OCI-LY1 (cell line): ENCODE data around the gene FLVCR2.

ENCODE experiments used
- H2AFZ ChIP-seq: fragments of 200-600 bp; sonication (generic), shearing (Covaris generic); 2 replicates; pipeline ENCODE4 v1.6.0; 2014; ENCODE audit warnings: antibody characterized with exemption, mild to moderate bottlenecking, low read length
- H3F3A ChIP-seq: fragments of 200-600 bp; sonication (generic), shearing (Covaris generic); 2 replicates; pipeline ENCODE4 v1.6.0; 2014; ENCODE audit warnings: mild to moderate bottlenecking, antibody characterized with exemption, low read length, moderate library complexity; ENCODE audit not compliant: insufficient read depth
- H3K27ac ChIP-seq: fragments of 200-600 bp; sonication (generic); 2 replicates; pipeline ENCODE4 v1.5.1; 2014; ENCODE audit warnings: low read length, mixed run types, mild to moderate bottlenecking, low read depth; ENCODE audit not compliant: poor library complexity, severe bottlenecking
- H3K27me3 ChIP-seq: fragments of 200-600 bp; sonication (generic); 2 replicates; pipeline ENCODE4 v1.6.0; 2014; ENCODE audit warnings: antibody characterized with exemption, mild to moderate bottlenecking, low read length, moderate library complexity; ENCODE audit not compliant: insufficient read depth
- H3K36me3 ChIP-seq: fragments of 200-600 bp; sonication (generic); 2 replicates; pipeline ENCODE4 v1.6.1; 2014; ENCODE audit warnings: mild to moderate bottlenecking, antibody characterized with exemption, low read length, moderate library complexity, mixed read lengths; ENCODE audit not compliant: insufficient read depth
- H3K4me1 ChIP-seq: fragments of 200-600 bp; sonication (generic); 2 replicates; pipeline ENCODE4 v1.5.1; 2014; ENCODE audit warnings: mild to moderate bottlenecking, low read length, moderate library complexity; ENCODE audit not compliant: insufficient read depth, severe bottlenecking
- H3K4me2 ChIP-seq: fragments of 200-600 bp; sonication (generic), shearing (Covaris generic); 2 replicates; pipeline ENCODE4 v1.6.1; 2014; ENCODE audit warnings: low read length
- H3K4me3 ChIP-seq: fragments of 200-600 bp; sonication (generic); 2 replicates; pipeline ENCODE4 v1.5.1; 2014; ENCODE audit warnings: low read length, low read depth, mild to moderate bottlenecking, mixed read lengths; ENCODE audit not compliant: poor library complexity, severe bottlenecking
- H3K79me2 ChIP-seq: fragments of 200-600 bp; shearing (Covaris generic); 2 replicates; pipeline ENCODE4 v1.6.1; 2016; ENCODE audit warnings: mixed run types, low read length, mixed read lengths; ENCODE audit not compliant: insufficient read depth
- H3K9ac ChIP-seq: fragments of 200-600 bp; sonication (generic), shearing (Covaris generic); 2 replicates; pipeline ENCODE4 v1.6.1; 2014; ENCODE audit warnings: mild to moderate bottlenecking, low read length, mixed read lengths
- H3K9me2 ChIP-seq: fragments of 200-600 bp; sonication (generic), shearing (Covaris generic); 2 replicates; pipeline ENCODE4 v1.6.1; 2014; ENCODE audit warnings: low read depth, mild to moderate bottlenecking, low read length, mixed read lengths
- H3K9me3 ChIP-seq: fragments of 200-600 bp; shearing (Covaris generic); 2 replicates; pipeline ENCODE4 v1.6.1; 2014; ENCODE audit warnings: low read length, mixed read lengths
- H4K20me1 ChIP-seq: fragments of 200-600 bp; sonication (generic), shearing (Covaris generic); 2 replicates; pipeline ENCODE4 v1.6.0; 2016; ENCODE audit warnings: mild to moderate bottlenecking, low read length; ENCODE audit not compliant: insufficient read depth
- EZH2 ChIP-seq: fragments of 200-600 bp; sonication (generic), shearing (Covaris generic); IDR thresholded peaks from 2 replicates; pipeline ENCODE4 v1.8.0; 2017; ENCODE audit warnings: borderline replicate concordance, mixed run types, mild to moderate bottlenecking, antibody characterized with exemption, low read length, moderate library complexity, mixed read lengths
- TF ChIP-seq, protein P1 (sequence below): fragments of 200-600 bp; sonication (generic), shearing (Covaris generic); IDR thresholded peaks from 2 replicates; pipeline ENCODE4 v1.5.1; 2017; ENCODE audit warnings: mild to moderate bottlenecking, antibody characterized with exemption, low read length, moderate library complexity, mixed read lengths

FLVCR2 gene

DNA sequence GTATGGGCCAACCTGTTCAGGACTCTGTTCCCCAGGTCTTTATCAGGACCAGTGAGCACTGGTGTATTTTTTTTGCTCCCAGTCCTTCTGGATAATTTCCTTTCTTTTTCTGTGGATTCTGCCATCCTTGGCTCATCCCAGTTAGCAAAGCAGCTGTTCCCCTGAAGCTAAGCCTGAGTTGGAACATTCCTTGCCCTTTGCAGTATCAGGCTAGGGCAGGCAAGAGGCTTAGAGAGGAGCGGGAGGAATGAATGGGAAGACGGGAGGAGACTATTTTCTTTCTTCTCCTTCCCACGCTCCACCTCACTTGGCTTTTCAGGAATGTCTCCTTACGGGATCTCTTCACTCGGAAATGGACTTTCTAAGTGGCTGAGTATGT lies 53.0 kb downstream of the FLVCR2 start:
- Histone ChIP-seq H3K36me3 (no peaks in the 10 kb centered on the region), H3K79me2 (no peaks in the 10 kb centered on the region), H3K4me2 (no peak overlapping the region), H3K27ac (no peak overlapping the region), H3K9me2 (no peaks in the 10 kb centered on the region), H3K9me3 (no peaks in the 10 kb centered on the region), H3K27me3 (peaks cover 12% of the 10 kb centered on the region), H2AFZ (no peak overlapping the region), H3K9ac (no peak overlapping the region), H3F3A (no peaks in the 10 kb centered on the region), H3K4me3 (no peak overlapping the region), H3K4me1 (no peaks in the 10 kb centered on the region), H4K20me1 (no peaks in the 10 kb centered on the region)
- no peak for TF ChIP-seq EZH2
- TF ChIP-seq, protein P1, sequence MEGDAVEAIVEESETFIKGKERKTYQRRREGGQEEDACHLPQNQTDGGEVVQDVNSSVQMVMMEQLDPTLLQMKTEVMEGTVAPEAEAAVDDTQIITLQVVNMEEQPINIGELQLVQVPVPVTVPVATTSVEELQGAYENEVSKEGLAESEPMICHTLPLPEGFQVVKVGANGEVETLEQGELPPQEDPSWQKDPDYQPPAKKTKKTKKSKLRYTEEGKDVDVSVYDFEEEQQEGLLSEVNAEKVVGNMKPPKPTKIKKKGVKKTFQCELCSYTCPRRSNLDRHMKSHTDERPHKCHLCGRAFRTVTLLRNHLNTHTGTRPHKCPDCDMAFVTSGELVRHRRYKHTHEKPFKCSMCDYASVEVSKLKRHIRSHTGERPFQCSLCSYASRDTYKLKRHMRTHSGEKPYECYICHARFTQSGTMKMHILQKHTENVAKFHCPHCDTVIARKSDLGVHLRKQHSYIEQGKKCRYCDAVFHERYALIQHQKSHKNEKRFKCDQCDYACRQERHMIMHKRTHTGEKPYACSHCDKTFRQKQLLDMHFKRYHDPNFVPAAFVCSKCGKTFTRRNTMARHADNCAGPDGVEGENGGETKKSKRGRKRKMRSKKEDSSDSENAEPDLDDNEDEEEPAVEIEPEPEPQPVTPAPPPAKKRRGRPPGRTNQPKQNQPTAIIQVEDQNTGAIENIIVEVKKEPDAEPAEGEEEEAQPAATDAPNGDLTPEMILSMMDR = no peak

- Histone ChIP-seq H3K36me3 (no peaks in the 10 kb centered on the region), H3K4me3 (no peak overlapping the region), H3K9me3 (no peaks in the 10 kb centered on the region), H3F3A (no peaks in the 10 kb centered on the region), H2AFZ (no peak overlapping the region), H3K4me1 (no peaks in the 10 kb centered on the region), H4K20me1 (no peaks in the 10 kb centered on the region), H3K27me3 (peaks cover 12% of the 10 kb centered on the region), H3K27ac (no peak overlapping the region), H3K9ac (no peak overlapping the region), H3K9me2 (no peaks in the 10 kb centered on the region), H3K4me2 (no peak overlapping the region), H3K79me2 (no peaks in the 10 kb centered on the region)
- TF ChIP-seq, protein P1 = no peak
- no peak for TF ChIP-seq EZH2
Measured at GRCh38 chr14:75634848-75635247, 56.4 kb downstream of the FLVCR2 start.

DNA sequence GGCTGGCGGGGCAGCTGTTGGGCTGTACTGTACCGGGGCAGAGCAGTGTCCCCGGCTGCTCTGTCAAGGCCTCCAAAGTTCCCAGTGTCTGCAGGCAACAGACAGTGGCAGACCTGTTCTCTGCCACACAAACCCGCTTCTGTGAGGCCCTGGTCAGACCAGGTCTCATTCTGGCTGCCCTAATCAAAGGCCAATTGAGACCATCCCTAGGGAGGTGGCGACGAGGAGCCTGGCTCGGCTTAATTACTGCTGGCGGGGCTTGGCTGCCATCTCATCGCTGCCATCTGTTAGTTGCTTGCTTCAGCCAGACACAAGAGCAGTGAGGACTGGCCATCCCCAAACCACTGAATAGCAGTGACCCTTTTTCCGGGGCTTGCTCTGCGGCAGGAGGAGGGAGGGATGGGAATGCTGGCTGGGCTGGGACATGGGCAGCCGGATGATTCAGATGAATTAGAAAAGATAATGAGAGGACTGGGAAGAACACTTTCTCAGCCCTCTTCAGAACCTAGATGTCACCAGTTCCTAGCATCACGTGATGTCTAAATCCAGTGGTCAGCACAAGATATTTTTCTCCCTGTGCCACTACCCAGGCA lies 57.8 kb downstream of the FLVCR2 start:
- no peak overlapping the region for H2AFZ ChIP-seq
- TF ChIP-seq EZH2 = no peak
- TF ChIP-seq, protein P1 = no peak
- H3K4me3 ChIP-seq = no peak overlapping the region
- H3K9me3 ChIP-seq = no peaks in the 10 kb centered on the region
- no peaks in the 10 kb centered on the region for H3K4me1 ChIP-seq
- H3K27me3 ChIP-seq = peaks cover 12% of the 10 kb centered on the region
- H4K20me1 ChIP-seq = no peaks in the 10 kb centered on the region
- H3K9ac ChIP-seq = no peak overlapping the region
- no peaks in the 10 kb centered on the region for H3K79me2 ChIP-seq
- no peaks in the 10 kb centered on the region for H3K9me2 ChIP-seq
- no peaks in the 10 kb centered on the region for H3F3A ChIP-seq
- no peak overlapping the region for H3K27ac ChIP-seq
- H3K36me3 ChIP-seq = no peaks in the 10 kb centered on the region
- no peak overlapping the region for H3K4me2 ChIP-seq
